HL-60 (cell line): ENCODE data around the gene PRSS27.

ENCODE experiments used
- DNase-seq, 2 experiments: peaks; one replicate each; pipeline ENCODE4 v3.0.0-alpha.2; 2010 to 2020; ENCODE audit warnings: low read depth in 1 of 2, low spot score in 1 of 2
- H3K27ac ChIP-seq: fragments of 250-450 bp; sonication (Bioruptor Pico); replicated peaks from 2 replicates; pipeline ENCODE4 v1.5.1; 2020; ENCODE audit warnings: mild to moderate bottlenecking, moderate library complexity
- H3K27me3 ChIP-seq: fragments of 250-450 bp; sonication (Bioruptor Pico); 2 replicates; pipeline ENCODE4 v1.5.1; 2021; ENCODE audit warnings: mild to moderate bottlenecking, moderate library complexity; ENCODE audit not compliant: insufficient read depth, poor library complexity, severe bottlenecking
- H3K4me3 ChIP-seq: replicated peaks from 2 replicates; pipeline ENCODE4 v1.5.1; 2011; ENCODE audit warnings: mild to moderate bottlenecking, control low read depth, low read length; ENCODE audit not compliant: insufficient read depth
- GABPA ChIP-seq: IDR thresholded peaks from 2 replicates; pipeline ENCODE4 v1.6.1; 2012; ENCODE audit warnings: low read depth
- POLR2AphosphoS5 ChIP-seq: IDR thresholded peaks from 2 replicates; pipeline ENCODE4 v1.6.1; 2012; ENCODE audit warnings: low read depth
- SPI1 ChIP-seq: IDR thresholded peaks from 2 replicates; pipeline ENCODE4 v1.6.1; 2012; ENCODE audit warnings: low read depth, mild to moderate bottlenecking, borderline replicate concordance
- TF ChIP-seq, protein P1 (sequence below): IDR thresholded peaks from one replicate; pipeline ENCODE4 v1.5.1; 2011; ENCODE audit warnings: low read length, control low read depth, inconsistent platforms; ENCODE audit not compliant: insufficient read depth
- TF ChIP-seq, protein P2 (sequence below): IDR thresholded peaks from 2 replicates; pipeline ENCODE4 v1.6.1; 2012; ENCODE audit warnings: low read depth; ENCODE audit not compliant: insufficient replicate concordance

The PRSS27 gene

GRCh38 chr16:2701713-2702437 lies 18.1 kb downstream of the PRSS27 start:
- no peaks in the 10 kb centered on the region for H3K27me3 ChIP-seq
- no peak overlapping the region for H3K27ac ChIP-seq
- H3K4me3 ChIP-seq, result no peak overlapping the region
- DNase-seq, result no peak
- TF ChIP-seq POLR2AphosphoS5 (no peak), GABPA (no peak), SPI1 (no peak)
- TF ChIP-seq, protein P1, sequence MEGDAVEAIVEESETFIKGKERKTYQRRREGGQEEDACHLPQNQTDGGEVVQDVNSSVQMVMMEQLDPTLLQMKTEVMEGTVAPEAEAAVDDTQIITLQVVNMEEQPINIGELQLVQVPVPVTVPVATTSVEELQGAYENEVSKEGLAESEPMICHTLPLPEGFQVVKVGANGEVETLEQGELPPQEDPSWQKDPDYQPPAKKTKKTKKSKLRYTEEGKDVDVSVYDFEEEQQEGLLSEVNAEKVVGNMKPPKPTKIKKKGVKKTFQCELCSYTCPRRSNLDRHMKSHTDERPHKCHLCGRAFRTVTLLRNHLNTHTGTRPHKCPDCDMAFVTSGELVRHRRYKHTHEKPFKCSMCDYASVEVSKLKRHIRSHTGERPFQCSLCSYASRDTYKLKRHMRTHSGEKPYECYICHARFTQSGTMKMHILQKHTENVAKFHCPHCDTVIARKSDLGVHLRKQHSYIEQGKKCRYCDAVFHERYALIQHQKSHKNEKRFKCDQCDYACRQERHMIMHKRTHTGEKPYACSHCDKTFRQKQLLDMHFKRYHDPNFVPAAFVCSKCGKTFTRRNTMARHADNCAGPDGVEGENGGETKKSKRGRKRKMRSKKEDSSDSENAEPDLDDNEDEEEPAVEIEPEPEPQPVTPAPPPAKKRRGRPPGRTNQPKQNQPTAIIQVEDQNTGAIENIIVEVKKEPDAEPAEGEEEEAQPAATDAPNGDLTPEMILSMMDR, result no peak
- TF ChIP-seq, protein P2, sequence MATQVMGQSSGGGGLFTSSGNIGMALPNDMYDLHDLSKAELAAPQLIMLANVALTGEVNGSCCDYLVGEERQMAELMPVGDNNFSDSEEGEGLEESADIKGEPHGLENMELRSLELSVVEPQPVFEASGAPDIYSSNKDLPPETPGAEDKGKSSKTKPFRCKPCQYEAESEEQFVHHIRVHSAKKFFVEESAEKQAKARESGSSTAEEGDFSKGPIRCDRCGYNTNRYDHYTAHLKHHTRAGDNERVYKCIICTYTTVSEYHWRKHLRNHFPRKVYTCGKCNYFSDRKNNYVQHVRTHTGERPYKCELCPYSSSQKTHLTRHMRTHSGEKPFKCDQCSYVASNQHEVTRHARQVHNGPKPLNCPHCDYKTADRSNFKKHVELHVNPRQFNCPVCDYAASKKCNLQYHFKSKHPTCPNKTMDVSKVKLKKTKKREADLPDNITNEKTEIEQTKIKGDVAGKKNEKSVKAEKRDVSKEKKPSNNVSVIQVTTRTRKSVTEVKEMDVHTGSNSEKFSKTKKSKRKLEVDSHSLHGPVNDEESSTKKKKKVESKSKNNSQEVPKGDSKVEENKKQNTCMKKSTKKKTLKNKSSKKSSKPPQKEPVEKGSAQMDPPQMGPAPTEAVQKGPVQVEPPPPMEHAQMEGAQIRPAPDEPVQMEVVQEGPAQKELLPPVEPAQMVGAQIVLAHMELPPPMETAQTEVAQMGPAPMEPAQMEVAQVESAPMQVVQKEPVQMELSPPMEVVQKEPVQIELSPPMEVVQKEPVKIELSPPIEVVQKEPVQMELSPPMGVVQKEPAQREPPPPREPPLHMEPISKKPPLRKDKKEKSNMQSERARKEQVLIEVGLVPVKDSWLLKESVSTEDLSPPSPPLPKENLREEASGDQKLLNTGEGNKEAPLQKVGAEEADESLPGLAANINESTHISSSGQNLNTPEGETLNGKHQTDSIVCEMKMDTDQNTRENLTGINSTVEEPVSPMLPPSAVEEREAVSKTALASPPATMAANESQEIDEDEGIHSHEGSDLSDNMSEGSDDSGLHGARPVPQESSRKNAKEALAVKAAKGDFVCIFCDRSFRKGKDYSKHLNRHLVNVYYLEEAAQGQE, result no peak

- DNase-seq, result no peak
- Histone ChIP-seq H3K27me3 (no peaks in the 10 kb centered on the region), H3K4me3 (no peak overlapping the region), H3K27ac (no peak overlapping the region)
- no peak for TF ChIP-seq GABPA
- TF ChIP-seq, protein P2, result no peak
- TF ChIP-seq POLR2AphosphoS5, result no peak
- TF ChIP-seq, protein P1, result no peak
- TF ChIP-seq SPI1, result no peak
Observed at GRCh38 chr16:2701272-2701671, 18.8 kb downstream of the PRSS27 start.

GRCh38 chr16:2700786-2701185 lies 19.2 kb downstream of the PRSS27 start:
- Histone ChIP-seq H3K27ac (no peak overlapping the region), H3K27me3 (no peaks in the 10 kb centered on the region), H3K4me3 (no peak overlapping the region)
- DNase-seq, result no peak
- no peak for TF ChIP-seq SPI1
- TF ChIP-seq, protein P2, result no peak
